ENCODE data around the gene FEZF2.

FEZF2 gene

DNA sequence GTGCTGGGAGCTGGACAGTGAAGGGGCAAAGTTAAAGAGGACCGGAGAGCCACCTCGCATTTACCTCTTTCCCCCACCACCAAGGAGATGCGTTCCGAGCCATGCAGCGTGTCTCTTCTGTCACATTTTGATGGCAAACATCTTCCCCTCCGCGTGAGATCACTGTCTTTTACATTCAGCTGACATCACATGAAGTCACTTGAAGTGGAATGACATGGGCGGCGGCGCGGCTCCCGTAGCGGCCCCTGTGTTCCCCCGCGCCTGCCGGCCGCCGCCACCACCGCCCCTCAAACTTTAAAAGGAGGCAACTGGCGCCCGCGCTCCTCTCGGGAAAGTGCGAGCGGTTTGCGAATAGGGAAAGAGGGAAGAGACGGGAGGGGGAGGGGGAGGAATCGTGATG, at the start of gene FEZF2:
TSS of gene FEZF2 (minus strand) at position 336 of the 400 bp plus-strand sequence. CDS start 682 bp downstream, outside the sequence.
- H3K4me3 ChIP-seq (ENCODE audit: low read length) = no peak within 1 kb of the TSS
- DNase-seq (ENCODE audit: low read depth) = no peak
- TF ChIP-seq, protein P1, sequence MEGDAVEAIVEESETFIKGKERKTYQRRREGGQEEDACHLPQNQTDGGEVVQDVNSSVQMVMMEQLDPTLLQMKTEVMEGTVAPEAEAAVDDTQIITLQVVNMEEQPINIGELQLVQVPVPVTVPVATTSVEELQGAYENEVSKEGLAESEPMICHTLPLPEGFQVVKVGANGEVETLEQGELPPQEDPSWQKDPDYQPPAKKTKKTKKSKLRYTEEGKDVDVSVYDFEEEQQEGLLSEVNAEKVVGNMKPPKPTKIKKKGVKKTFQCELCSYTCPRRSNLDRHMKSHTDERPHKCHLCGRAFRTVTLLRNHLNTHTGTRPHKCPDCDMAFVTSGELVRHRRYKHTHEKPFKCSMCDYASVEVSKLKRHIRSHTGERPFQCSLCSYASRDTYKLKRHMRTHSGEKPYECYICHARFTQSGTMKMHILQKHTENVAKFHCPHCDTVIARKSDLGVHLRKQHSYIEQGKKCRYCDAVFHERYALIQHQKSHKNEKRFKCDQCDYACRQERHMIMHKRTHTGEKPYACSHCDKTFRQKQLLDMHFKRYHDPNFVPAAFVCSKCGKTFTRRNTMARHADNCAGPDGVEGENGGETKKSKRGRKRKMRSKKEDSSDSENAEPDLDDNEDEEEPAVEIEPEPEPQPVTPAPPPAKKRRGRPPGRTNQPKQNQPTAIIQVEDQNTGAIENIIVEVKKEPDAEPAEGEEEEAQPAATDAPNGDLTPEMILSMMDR (conservative IDR thresholded peaks at IDR 0.05; ENCODE audit: low read depth, low read length) = no peak

DNA sequence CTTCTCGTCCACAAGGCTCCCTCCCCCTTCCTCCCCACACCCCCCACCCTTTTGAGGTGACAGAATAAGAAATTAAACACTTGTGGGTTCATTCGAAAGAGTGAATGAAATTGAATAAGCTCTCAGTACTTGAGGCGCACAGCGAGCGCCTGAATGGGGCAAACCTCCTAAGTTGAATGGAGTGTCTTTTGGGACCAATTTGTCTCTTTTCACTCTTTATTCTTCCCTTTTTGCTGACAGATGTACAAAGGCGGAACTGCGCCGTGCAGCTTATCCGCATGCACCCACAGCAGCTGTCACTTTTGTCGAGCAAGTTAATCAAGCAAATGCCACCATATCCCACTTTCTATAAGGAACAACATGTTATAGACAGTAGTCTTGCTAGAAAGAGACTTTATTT, 47.9 kb upstream of the FEZF2 start:
- TF ChIP-seq, protein P1 (conservative IDR thresholded peaks at IDR 0.05; ENCODE audit: low read depth, low read length) = no peak
- DNase-seq (ENCODE audit: low read depth) = no peak
- H3K4me3 ChIP-seq (ENCODE audit: low read length) = no peak overlapping the region

DNA sequence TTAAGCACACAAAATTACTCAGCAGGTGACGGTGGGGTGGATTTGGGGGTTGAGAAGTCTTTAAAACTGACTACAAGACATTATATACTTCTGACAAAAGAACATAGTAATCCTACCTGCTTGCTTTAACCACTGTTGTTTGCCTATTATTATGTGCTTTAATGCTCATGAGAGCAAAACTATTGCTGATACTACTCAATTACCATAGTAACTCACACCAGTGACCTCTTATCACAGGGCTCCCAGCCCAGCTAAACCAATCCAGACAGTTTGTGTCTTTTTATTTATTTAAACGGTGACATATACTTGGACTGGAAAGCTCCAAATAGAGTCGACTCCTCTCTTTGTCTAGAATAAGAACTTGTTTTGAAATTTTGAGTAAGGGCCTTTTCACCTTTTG, 42.8 kb upstream of the FEZF2 start:
- TF ChIP-seq, protein P1 (conservative IDR thresholded peaks at IDR 0.05; ENCODE audit: low read depth, low read length) = no peak
- H3K4me3 ChIP-seq (ENCODE audit: low read length) = no peak overlapping the region
- DNase-seq (ENCODE audit: low read depth) = no peak

DNA sequence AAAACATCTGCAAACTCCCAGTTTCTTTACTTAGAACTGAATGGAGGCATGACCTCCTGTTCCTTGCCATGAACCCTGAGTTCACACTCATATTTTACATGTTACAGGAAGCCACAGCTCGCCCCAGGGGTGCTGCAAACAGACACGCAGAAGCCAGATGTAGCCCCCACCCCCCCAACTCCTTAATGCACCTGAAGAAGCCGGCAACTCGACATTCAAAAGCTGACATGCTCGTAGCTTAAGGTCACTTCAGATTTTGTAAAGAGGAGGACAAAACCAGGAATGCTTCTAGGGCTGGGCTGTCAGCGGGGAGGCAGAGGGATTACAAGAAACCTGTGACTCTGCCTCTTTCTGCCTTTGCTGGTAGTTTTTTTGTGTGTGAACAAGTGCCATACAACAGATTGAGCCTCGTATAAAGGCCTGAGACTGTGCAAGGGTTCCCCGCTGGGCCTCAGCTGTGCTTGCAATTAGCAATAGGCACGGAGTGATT, 42.0 kb upstream of the FEZF2 start:
- no peak for DNase-seq (ENCODE audit: low read depth)
- TF ChIP-seq, protein P1 (conservative IDR thresholded peaks at IDR 0.05; ENCODE audit: low read depth, low read length) = no peak
- H3K4me3 ChIP-seq (ENCODE audit: low read length) = no peak overlapping the region

DNA sequence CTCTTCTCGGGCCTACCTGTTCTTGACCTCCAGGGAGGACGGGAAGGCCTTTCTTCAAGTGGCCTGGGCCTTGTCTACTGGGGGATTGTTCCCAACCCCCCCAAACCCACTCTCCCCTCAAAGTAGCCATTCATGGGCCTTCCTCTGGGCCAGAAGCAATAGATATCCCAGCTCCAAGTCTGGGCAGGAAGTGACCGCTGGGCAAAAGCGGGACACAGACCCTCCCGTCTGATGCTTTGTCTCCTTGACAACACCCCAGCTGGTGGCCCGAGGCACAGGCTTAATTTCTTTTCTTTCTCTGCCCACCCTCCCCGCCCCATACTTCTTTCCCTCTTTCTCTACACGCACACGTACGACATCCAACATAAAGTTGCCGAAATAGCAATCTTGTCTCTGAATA, 41.4 kb upstream of the FEZF2 start:
- TF ChIP-seq, protein P1 (conservative IDR thresholded peaks at IDR 0.05; ENCODE audit: low read depth, low read length) = no peak
- no peak for DNase-seq (ENCODE audit: low read depth)
- H3K4me3 ChIP-seq (ENCODE audit: low read length) = no peak overlapping the region

DNA sequence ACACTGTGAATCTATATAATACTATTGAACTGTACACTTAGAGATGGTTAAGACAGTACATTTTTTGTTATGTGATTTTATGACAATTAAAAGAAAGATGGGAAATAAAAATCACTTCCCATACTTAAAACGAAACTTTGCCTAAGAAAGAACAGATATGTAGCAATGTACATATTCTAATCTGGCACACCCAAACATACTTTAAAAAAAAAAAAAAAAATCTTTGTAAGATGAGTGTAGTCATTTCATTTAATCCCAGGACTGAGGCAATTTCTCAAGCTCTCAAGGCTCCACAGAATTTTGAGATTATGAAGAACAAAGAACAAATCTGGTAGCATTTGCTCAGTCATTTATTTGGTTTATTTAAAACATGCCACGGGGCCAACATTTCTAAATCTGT, 40.3 kb upstream of the FEZF2 start:
- DNase-seq (ENCODE audit: low read depth) = no peak
- no peak overlapping the region for H3K4me3 ChIP-seq (ENCODE audit: low read length)
- TF ChIP-seq, protein P1 (conservative IDR thresholded peaks at IDR 0.05; ENCODE audit: low read depth, low read length) = no peak

DNA sequence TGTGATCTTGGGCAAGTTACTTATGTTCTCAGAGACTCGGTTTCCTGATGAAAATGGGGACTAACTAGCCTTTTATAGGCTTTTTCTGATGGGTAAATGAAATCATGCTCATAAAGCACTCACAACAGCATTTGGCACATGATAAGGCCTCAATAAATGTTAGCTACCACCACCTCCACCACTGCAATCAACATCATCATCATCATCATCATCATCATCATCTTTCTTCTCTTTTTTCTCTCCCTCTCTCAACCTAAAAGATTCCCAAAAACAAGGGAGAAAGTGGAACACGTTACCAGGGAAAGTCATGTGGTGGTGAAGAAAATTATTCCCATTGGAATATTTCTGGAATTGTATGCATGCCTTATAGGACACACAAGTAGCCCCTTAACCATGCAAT, 33.6 kb upstream of the FEZF2 start:
- no peak for DNase-seq (ENCODE audit: low read depth)
- no peak overlapping the region for H3K4me3 ChIP-seq (ENCODE audit: low read length)
- TF ChIP-seq, protein P1 (conservative IDR thresholded peaks at IDR 0.05; ENCODE audit: low read depth, low read length) = no peak

All from retinal pigment epithelial cell (primary cell).